ENCODE measurements around the gene BUD13. TPM values are rescaled to one million over a fixed set of nuclear protein-coding genes. Genes with fewer than 3 reads are reported as not detected.
A peak's percentile ranks its signal among the peaks of the same experiment; 100 is the strongest.

The BUD13 gene
- total RNA-seq, 1 donor from 2014 or later, result 27.7 TPM

- no peak for DNase-seq (ENCODE audit: low read depth)
- TF ChIP-seq, protein P1, sequence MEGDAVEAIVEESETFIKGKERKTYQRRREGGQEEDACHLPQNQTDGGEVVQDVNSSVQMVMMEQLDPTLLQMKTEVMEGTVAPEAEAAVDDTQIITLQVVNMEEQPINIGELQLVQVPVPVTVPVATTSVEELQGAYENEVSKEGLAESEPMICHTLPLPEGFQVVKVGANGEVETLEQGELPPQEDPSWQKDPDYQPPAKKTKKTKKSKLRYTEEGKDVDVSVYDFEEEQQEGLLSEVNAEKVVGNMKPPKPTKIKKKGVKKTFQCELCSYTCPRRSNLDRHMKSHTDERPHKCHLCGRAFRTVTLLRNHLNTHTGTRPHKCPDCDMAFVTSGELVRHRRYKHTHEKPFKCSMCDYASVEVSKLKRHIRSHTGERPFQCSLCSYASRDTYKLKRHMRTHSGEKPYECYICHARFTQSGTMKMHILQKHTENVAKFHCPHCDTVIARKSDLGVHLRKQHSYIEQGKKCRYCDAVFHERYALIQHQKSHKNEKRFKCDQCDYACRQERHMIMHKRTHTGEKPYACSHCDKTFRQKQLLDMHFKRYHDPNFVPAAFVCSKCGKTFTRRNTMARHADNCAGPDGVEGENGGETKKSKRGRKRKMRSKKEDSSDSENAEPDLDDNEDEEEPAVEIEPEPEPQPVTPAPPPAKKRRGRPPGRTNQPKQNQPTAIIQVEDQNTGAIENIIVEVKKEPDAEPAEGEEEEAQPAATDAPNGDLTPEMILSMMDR (conservative IDR thresholded peaks at IDR 0.05; ENCODE audit: low read depth, low read length), result no peak
- no peak overlapping the region for H3K4me3 ChIP-seq (ENCODE audit: low read depth, low read length)
Observed at GRCh38 chr11:116792144-116792868, 19.5 kb upstream of the BUD13 start.

DNA sequence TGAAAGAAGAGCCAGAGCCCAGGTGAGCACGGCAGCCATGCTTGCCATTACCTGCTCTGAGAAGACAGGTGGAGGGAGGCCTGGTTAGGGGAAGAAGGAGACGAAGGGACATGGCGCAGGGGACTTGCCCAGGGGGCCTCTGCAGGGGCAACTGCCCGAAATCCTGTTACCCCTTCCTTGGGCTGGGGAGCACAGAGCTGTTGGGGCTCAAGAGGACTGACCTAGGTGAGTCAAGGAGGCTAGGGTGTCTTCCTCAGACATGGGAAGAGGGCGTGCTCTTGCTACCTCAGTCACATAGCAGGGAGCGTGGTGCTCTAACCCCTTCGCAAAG is 19.0 kb upstream of the BUD13 start, which contains the start of gene APOA5:
TSS of gene APOA5 (minus strand) at position 67 of the 331 bp plus-strand sequence. CDS start at position 48, 19 bp downstream.
- no peak within 1 kb of the TSS for H3K4me3 ChIP-seq (ENCODE audit: low read depth, low read length)
- TF ChIP-seq, protein P1 (conservative IDR thresholded peaks at IDR 0.05; ENCODE audit: low read depth, low read length), result no peak
- no peak for DNase-seq (ENCODE audit: low read depth)

DNA sequence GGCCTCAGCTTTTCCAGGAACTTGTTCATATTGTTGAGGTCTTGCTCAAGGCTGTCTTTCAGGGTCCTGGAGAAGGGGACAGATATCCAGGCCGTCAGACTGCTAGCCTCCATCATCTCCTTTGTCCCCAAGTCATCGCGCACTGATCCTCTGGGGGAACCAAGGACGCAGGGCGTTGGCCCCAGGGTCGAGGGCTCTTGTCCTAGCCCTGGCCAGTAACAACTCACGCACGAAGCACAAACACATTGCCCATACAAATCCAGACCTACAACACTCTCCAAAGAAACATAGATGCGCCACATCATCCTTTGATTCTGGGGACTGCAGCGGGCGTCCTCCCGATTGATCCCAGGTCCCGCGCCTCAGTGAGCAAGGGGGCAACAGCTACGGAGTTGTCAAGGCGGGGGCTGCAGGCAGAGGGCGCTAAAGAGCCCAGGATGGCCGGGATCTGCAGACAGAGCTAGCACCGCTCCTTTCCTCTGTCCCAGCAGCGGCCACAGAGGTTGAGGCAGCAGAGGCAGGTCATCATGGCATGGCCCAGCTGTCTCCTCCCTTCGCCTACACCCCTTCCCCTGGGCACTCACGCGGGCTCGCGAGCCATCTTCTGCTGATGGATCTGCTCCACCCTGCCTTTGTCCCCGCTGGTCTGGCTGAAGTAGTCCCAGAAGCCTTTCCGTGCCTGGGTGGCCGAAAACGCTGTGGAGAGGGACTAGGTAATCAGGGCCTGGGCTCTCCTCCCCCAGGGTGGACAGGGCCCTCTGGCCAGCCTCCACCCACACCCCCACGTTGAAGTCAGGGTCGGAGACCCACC is 18.4 kb upstream of the BUD13 start:
- H3K4me3 ChIP-seq (ENCODE audit: low read depth, low read length), result no peak overlapping the region
- TF ChIP-seq, protein P1 (conservative IDR thresholded peaks at IDR 0.05; ENCODE audit: low read depth, low read length), result peak; percentile 89
- no peak for DNase-seq (ENCODE audit: low read depth)

DNA sequence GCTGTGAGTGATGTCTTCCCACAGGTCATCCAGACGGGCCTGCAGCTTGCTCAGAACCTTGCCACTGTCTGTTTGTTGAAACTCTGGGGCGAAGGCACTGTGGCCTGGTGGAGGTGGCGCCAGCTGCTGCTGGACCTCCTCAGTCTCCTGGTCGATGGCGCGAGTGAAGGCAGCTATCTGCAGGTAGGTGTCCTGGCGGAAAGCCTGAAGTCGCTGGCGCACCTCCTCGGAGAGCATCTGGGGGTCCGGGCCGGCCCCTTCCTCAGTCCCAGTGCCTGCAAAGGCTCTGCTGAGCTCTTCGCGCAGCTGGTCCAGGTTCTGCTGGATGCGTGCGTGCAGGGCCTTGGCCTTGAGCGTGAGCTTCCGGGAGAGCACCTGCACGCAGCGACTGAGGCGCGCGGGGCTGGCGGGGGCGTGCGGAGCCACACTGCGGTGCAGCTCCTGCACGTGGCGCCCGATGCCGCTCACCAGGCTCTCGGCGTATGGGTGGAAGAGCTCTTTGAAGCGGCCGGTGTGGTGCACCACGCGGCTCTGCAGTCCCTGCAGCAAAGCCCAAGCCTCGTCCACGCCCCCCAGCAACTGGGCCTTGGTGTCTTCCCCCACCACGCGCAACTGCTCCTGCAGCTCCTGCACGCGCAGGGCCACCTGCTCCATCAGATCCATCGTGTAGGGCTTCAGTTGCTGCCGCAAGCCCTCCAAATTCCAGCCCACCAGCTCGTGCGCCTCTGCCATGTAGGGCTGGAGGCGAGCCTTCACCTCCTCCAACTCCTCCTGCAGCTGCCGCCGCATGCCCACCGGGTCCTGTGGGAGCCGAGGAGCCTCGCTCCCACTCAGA is 17.6 kb upstream of the BUD13 start:
- no peak for DNase-seq (ENCODE audit: low read depth)
- TF ChIP-seq, protein P1 (conservative IDR thresholded peaks at IDR 0.05; ENCODE audit: low read depth, low read length), result no peak
- H3K4me3 ChIP-seq (ENCODE audit: low read depth, low read length), result no peak overlapping the region

DNA sequence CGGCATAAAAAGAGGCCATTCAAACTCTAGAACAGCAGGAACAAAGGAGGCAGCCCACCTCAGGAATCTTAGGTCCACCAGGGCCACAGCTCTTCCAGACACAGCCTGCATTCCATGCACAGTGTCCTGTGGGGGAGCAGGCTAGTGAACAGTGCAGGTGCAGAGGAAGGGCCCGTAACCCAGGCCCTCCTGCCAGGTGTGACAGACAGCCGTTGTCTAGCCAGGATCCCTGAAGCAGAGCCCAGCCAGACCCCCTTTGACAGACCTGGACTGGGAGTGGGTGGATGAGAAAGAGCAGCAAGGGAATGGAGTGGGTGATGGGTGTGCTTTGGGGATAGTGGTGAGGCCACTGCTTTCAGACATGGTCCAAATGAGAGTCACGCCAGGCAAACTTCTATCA is 16.2 kb upstream of the BUD13 start:
- DNase-seq (ENCODE audit: low read depth), result no peak
- H3K4me3 ChIP-seq (ENCODE audit: low read depth, low read length), result no peak overlapping the region
- TF ChIP-seq, protein P1 (conservative IDR thresholded peaks at IDR 0.05; ENCODE audit: low read depth, low read length), result no peak

DNA sequence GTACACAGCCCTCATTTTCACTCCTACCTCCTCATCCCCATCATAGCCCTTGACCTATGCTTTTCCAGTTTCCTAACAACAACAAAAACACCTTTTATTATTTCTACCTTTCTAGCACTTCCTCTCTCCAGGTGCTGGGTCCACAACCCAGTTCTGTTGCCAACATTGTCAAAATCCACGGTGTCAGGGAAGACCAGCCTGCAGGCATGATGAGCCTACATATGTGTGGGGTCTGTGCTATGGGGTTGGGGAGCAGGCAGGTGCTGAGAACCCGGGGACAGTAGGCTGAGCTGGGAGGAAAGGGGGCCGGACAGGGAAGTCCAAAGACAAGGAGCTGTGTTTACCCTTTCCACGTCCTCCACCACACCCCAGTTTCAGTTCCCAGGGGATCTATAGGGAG is 15.7 kb upstream of the BUD13 start:
- TF ChIP-seq, protein P1 (conservative IDR thresholded peaks at IDR 0.05; ENCODE audit: low read depth, low read length), result no peak
- peak overlapping the region; percentile 89 for H3K4me3 ChIP-seq (ENCODE audit: low read depth, low read length)
- DNase-seq (ENCODE audit: low read depth), result no peak
